Spleen (tissue), 7 donors: ENCODE measurements around the gene WASHC3.

Experiments used
- CTCF ChIP-seq, 11 experiments: fragments of 200-600 bp in 7 of 11; fragments of 450-650 bp in 4 of 11; sonication (generic) in 4 of 11; IDR thresholded peaks in 8 of 11; conservative IDR thresholded peaks in 3 of 11; 1 replicate in 7 of 11; 2 replicates in 4 of 11; pipeline versions ENCODE4 v1.4.0 to v1.8.0; 2016 to 2021; ENCODE audit warnings: antibody characterized with exemption in 11 of 11, inconsistent platforms in 4 of 11, mild to moderate bottlenecking in 1 of 11
- POLR2A ChIP-seq, 3 donors: fragments of 450-650 bp; IDR thresholded peaks; one replicate each; pipeline ENCODE4 v1.5.1; 2017; ENCODE audit warnings: antibody characterized with exemption in 3 of 3, mild to moderate bottlenecking in 1 of 3
- POLR2AphosphoS5 ChIP-seq, 3 donors: sonication (generic); formaldehyde crosslinking; IDR thresholded peaks; one replicate each; pipeline ENCODE4 v1.5.1; 2017; ENCODE audit warnings: antibody characterized with exemption in 3 of 3
- donor health status: DM: no; HTN: no; CAD: no; lungs with moderate emphysema.
- donor health status: DM: no; HTN: no; CAD: no.
- donor health status: DM: no; HTN: no; CAD: no.

GRCh38 chr12:102061560-102062418, at the start of gene WASHC3:
- TF ChIP-seq POLR2AphosphoS5 (IDR thresholded peaks at IDR 0.05) (peak; percentile 92 to 94 (median 92)), CTCF (IDR thresholded peaks at IDR 0.05 in 8 of 11, conservative IDR thresholded peaks at IDR 0.05 in 3 of 11) (peak in 6 of 11 experiments; percentile 7 to 45 (median 20)), POLR2A (IDR thresholded peaks at IDR 0.05) (peak in 2 of 3 donors; percentile 46 to 57)
